ENCODE results near the gene SRXN1. TPM values are rescaled to one million over a fixed set of nuclear protein-coding genes. Genes with fewer than 3 reads are reported as not detected.

SRXN1 gene
- total RNA-seq, 5 donors from 2014 or later (not counting 1 experiment from before 2014, with no cell fraction given): 1.5 to 10.1 (median 7.3) TPM

DNA sequence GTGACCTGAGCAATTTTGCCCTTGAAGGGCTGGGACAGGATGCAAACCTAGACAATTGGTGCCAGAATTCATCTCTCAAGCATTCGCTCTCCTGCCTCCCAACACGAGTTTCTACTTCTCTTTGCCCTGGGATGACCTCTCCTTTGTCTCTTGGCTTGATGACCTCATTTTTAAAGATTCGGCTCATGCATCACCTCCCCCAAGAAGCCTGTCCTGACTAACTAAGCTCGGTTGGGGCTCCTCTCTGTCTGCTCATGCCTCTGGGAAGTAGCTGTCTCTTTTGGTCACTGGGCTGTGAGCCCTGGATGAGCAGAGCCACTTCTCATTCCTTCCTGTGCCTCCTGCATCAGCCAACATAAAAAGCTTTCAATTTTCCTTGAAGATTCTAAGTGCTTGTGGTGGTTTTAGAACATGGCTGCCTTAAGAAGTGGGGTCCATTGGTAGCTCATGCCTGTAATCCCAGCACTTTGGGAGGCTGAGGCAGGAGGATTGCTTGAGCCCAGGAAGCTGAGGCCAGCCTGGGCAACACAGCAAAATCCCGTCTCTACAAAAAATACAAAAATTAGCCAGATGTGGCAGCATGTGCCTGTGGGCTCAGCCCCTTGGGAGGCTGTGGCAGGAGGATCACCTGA, 31.8 kb downstream of the SRXN1 start:
- Histone ChIP-seq H3K27me3 (replicated peaks in 1 of 2; ENCODE audit: control insufficient read depth in 2 of 2, extremely low read depth in 1 of 2, insufficient read depth in 2 of 2, low read length in 1 of 2) (peaks cover 0 to 32% of the 10 kb centered on the region in 2 experiments), H3K27ac (ENCODE audit: low read length) (no peak overlapping the region), H3K9me3 (no peaks in the 10 kb centered on the region), H3K4me3 (ENCODE audit: control insufficient read depth in 1 of 2, extremely low read depth in 1 of 2, low read length in 1 of 2) (no peak overlapping the region), H3K36me3 (ENCODE audit: control insufficient read depth in 2 of 2, extremely low read depth in 1 of 2, insufficient read depth in 1 of 2, low read length in 1 of 2) (no peaks in the 10 kb centered on the region), H3K4me1 (ENCODE audit: control insufficient read depth in 1 of 2, extremely low read depth in 1 of 2, insufficient read depth in 2 of 2, low read length in 2 of 2) (no peaks in the 10 kb centered on the region)
- ATAC-seq (replicated peaks in 1 of 4) (no peak), DNase-seq (no peak)
- H3K4me1 Mint-ChIP-seq: no peaks in the 10 kb centered on the region
- no peak overlapping the region for H3K4me3 Mint-ChIP-seq
- CTCF ChIA-PET: no interaction called here
- POLR2A ChIA-PET: no interaction called here
- H3K36me3 Mint-ChIP-seq: peaks cover 3% of the 10 kb centered on the region
- 73% methylated on average over 3 of the region's 5 CpGs for WGBS (ENCODE audit: insufficient coverage)
- peaks cover 9 to 20% (median 10%) of the 10 kb centered on the region in 3 donors for H3K9me3 Mint-ChIP-seq
- no peak overlapping the region for H3K27ac Mint-ChIP-seq
- peaks cover 55 to 64% of the 10 kb centered on the region in 2 donors for H3K27me3 Mint-ChIP-seq

DNA sequence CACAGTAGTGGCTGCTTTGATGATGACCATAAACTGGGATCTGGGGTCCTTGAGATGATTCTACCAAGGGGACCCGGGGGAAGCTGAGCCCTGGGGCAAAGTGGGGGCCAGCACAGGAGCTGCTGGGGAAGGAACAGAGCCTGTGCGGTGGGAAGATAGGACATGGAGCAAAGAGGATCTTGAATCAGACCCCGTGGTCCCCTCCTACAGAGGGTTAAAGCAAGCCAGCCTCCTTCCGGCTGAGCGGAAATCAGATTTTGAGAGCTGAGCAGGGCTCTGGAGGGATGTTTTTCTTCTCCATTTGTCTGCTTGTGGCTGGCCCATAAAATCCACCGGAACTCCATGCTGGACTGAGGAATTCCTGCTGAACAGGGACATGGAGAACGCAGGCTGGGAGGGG, 32.8 kb downstream of the SRXN1 start:
- H3K27ac ChIP-seq (ENCODE audit: low read length): no peak overlapping the region
- no peaks in the 10 kb centered on the region for H3K36me3 ChIP-seq (ENCODE audit: control insufficient read depth in 2 of 2, extremely low read depth in 1 of 2, insufficient read depth in 1 of 2, low read length in 1 of 2)
- H3K9me3 ChIP-seq: no peaks in the 10 kb centered on the region
- Mint-ChIP-seq H3K27ac (no peak overlapping the region), H3K9me3 (peaks cover 9 to 18% (median 10%) of the 10 kb centered on the region in 3 donors), H3K4me1 (no peaks in the 10 kb centered on the region), H3K36me3 (peaks cover 3% of the 10 kb centered on the region), H3K4me3 (no peak overlapping the region), H3K27me3 (peaks cover 59 to 67% of the 10 kb centered on the region in 2 donors)
- ATAC-seq (replicated peaks in 1 of 4) (no peak), DNase-seq (no peak)
- no peaks in the 10 kb centered on the region for H3K4me1 ChIP-seq (ENCODE audit: control insufficient read depth in 1 of 2, extremely low read depth in 1 of 2, insufficient read depth in 2 of 2, low read length in 2 of 2)
- POLR2A ChIA-PET: no interaction called here
- WGBS (ENCODE audit: insufficient coverage): 39% methylated on average over 5 of the region's 7 CpGs
- CTCF ChIA-PET: no interaction called here
- no peak overlapping the region for H3K4me3 ChIP-seq (ENCODE audit: control insufficient read depth in 1 of 2, extremely low read depth in 1 of 2, low read length in 1 of 2)
- peaks cover 0 to 35% of the 10 kb centered on the region in 2 experiments for H3K27me3 ChIP-seq (replicated peaks in 1 of 2; ENCODE audit: control insufficient read depth in 2 of 2, extremely low read depth in 1 of 2, insufficient read depth in 2 of 2, low read length in 1 of 2)

DNA sequence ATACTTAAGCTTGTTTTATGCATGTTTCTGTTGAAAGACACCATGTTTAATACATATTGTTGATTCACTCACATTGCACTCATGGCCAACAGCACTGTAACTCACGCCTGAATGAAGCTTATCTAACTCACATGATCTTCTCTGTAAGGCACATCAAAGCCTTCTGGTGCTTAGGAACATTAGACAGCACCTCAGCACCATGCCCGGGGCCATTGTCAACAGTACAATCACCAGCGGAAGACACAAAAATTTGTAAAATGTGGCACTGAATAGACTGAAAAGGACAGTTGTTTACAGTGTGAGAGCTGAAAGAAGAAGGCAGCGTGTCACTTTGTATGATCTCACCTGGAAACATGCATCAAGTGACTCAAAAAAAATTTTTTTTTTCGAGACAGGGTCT, 34.0 kb downstream of the SRXN1 start:
- Mint-ChIP-seq H3K27ac (no peak overlapping the region), H3K36me3 (peaks cover 3% of the 10 kb centered on the region), H3K27me3 (peaks cover 64 to 74% of the 10 kb centered on the region in 2 donors), H3K4me1 (no peaks in the 10 kb centered on the region), H3K9me3 (peaks cover 7 to 13% (median 10%) of the 10 kb centered on the region in 3 donors), H3K4me3 (no peak overlapping the region)
- 74% methylated on average over 5 of the region's 5 CpGs for WGBS (ENCODE audit: insufficient coverage)
- H3K4me3 ChIP-seq (ENCODE audit: control insufficient read depth in 1 of 2, extremely low read depth in 1 of 2, low read length in 1 of 2): no peak overlapping the region
- ATAC-seq (replicated peaks in 1 of 4) (no peak), DNase-seq (no peak)
- no peaks in the 10 kb centered on the region for H3K9me3 ChIP-seq
- ChIA-PET POLR2A (no interaction called here), CTCF (no interaction called here)
- H3K36me3 ChIP-seq (ENCODE audit: control insufficient read depth in 2 of 2, extremely low read depth in 1 of 2, insufficient read depth in 1 of 2, low read length in 1 of 2): no peaks in the 10 kb centered on the region
- H3K27ac ChIP-seq (ENCODE audit: low read length): no peak overlapping the region
- H3K27me3 ChIP-seq (replicated peaks in 1 of 2; ENCODE audit: control insufficient read depth in 2 of 2, extremely low read depth in 1 of 2, insufficient read depth in 2 of 2, low read length in 1 of 2): peaks cover 0 to 40% of the 10 kb centered on the region in 2 experiments
- no peaks in the 10 kb centered on the region for H3K4me1 ChIP-seq (ENCODE audit: control insufficient read depth in 1 of 2, extremely low read depth in 1 of 2, insufficient read depth in 2 of 2, low read length in 2 of 2)

DNA sequence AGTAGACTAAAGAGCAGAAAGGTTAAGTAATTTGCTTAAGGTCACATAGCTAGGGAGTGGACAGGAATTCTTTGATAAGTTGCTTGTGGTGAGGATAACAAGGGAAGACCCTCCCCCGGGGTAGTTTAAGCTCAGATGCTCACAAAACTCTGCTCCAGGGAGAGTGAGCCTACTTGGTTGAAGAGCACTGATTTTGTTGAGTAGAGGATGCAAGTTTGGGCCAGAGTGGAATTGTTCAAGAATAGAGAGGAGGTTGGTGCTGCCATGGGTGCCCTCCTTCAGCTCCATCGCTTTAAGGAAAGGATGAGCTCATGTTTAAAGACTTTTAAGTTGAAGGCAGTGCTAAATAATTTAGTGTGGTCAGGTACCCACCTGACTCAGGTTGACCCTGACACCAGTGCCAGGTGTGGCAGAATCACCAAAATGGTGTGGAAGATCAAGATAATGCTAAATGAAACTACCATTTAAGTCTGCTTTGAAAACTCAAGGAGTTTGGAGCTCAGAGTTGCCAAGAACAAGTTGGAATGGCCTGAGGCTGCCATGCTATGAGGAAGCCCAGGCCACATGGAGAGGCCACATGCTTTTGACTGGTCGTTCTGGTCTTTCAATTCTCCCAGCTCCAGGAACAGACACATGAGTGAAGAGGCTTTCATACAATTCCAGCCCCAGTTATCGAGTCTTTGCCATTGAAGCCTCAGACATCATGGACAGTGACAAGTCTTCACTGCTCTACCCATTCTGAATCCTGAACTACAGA, 34.9 kb downstream of the SRXN1 start:
- 58% methylated on average over 4 of the region's 4 CpGs for WGBS (ENCODE audit: insufficient coverage)
- H3K27me3 Mint-ChIP-seq: peaks cover 68 to 77% of the 10 kb centered on the region in 2 donors
- CTCF ChIA-PET: no interaction called here

DNA sequence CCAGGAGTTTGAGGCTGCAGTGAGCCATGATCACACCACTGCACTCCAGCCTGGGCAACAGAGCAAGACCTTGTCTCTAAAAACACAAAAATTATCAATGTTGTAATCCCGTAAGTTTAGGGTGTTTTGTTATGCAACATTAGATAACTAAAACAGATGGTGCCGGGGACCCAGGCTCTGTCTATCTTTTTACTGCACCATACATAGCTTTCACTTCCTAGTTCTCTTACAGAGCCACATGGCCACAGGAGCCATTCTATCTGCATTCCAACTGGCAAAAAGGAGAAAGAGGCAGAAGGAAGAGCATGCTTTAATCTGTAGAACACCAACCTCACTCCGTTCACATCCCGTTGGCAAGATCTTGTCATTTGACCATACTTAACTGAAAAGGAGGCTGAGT, 37.5 kb downstream of the SRXN1 start:
- peaks cover 12 to 14% (median 12%) of the 10 kb centered on the region in 3 donors for H3K4me1 Mint-ChIP-seq
- H3K27ac Mint-ChIP-seq: no peak overlapping the region
- Histone ChIP-seq H3K36me3 (ENCODE audit: control insufficient read depth in 2 of 2, extremely low read depth in 1 of 2, insufficient read depth in 1 of 2, low read length in 1 of 2) (no peaks in the 10 kb centered on the region), H3K27ac (ENCODE audit: low read length) (no peak overlapping the region), H3K4me3 (ENCODE audit: control insufficient read depth in 1 of 2, extremely low read depth in 1 of 2, low read length in 1 of 2) (no peak overlapping the region), H3K27me3 (replicated peaks in 1 of 2; ENCODE audit: control insufficient read depth in 2 of 2, extremely low read depth in 1 of 2, insufficient read depth in 2 of 2, low read length in 1 of 2) (peaks cover 0 to 43% of the 10 kb centered on the region in 2 experiments), H3K4me1 (ENCODE audit: control insufficient read depth in 1 of 2, extremely low read depth in 1 of 2, insufficient read depth in 2 of 2, low read length in 2 of 2) (peaks cover 0 to 5% of the 10 kb centered on the region in 2 experiments), H3K9me3 (no peaks in the 10 kb centered on the region)
- POLR2A ChIA-PET: no interaction called here
- H3K9me3 Mint-ChIP-seq: peaks cover 7 to 13% (median 10%) of the 10 kb centered on the region in 3 donors
- H3K36me3 Mint-ChIP-seq: peaks cover 3% of the 10 kb centered on the region
- no peak overlapping the region for H3K4me3 Mint-ChIP-seq
- ATAC-seq (replicated peaks in 1 of 4) (no peak), DNase-seq (no peak)
- CTCF ChIA-PET: no interaction called here
- H3K27me3 Mint-ChIP-seq: peaks cover 69 to 77% of the 10 kb centered on the region in 2 donors
- WGBS (ENCODE audit: insufficient coverage): no CpG with 5 or more reads among the region's 4 CpGs

More for the DNA sequence above, 34.9 kb downstream of the SRXN1 start:
- Histone ChIP-seq H3K27me3 (replicated peaks in 1 of 2; ENCODE audit: control insufficient read depth in 2 of 2, extremely low read depth in 1 of 2, insufficient read depth in 2 of 2, low read length in 1 of 2) (peaks cover 0 to 40% of the 10 kb centered on the region in 2 experiments), H3K9me3 (no peaks in the 10 kb centered on the region), H3K4me1 (ENCODE audit: control insufficient read depth in 1 of 2, extremely low read depth in 1 of 2, insufficient read depth in 2 of 2, low read length in 2 of 2) (no peaks in the 10 kb centered on the region), H3K4me3 (ENCODE audit: control insufficient read depth in 1 of 2, extremely low read depth in 1 of 2, low read length in 1 of 2) (no peak overlapping the region), H3K36me3 (ENCODE audit: control insufficient read depth in 2 of 2, extremely low read depth in 1 of 2, insufficient read depth in 1 of 2, low read length in 1 of 2) (no peaks in the 10 kb centered on the region), H3K27ac (ENCODE audit: low read length) (no peak overlapping the region)
- POLR2A ChIA-PET: no interaction called here
- H3K9me3 Mint-ChIP-seq: peaks cover 7 to 13% (median 10%) of the 10 kb centered on the region in 3 donors
- H3K27ac Mint-ChIP-seq: no peak overlapping the region
- H3K36me3 Mint-ChIP-seq: peaks cover 3% of the 10 kb centered on the region
- DNase-seq: no peak
- H3K4me3 Mint-ChIP-seq: no peak overlapping the region
- ATAC-seq (replicated peaks in 1 of 4): no peak
- H3K4me1 Mint-ChIP-seq: no peaks in the 10 kb centered on the region

DNA sequence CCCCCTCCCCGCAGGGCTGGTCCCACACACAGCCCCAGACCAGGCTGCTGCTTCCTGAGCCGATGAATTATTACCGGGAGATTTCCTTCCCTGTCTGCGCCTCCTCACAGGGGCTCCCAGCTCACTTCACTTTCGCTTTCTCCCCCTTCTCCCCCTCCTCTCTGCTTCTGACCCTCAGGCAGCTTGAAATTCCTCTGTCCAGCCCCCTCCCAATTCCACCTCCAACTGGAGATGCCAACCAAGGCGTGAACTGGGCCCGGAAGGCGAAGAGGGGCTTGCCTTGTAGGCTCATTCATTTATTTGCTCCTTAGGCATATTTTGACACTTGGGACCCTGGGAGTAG, 41.2 kb downstream of the SRXN1 start:
- H3K4me1 Mint-ChIP-seq: peaks cover 12 to 14% (median 13%) of the 10 kb centered on the region in 3 donors
- Histone ChIP-seq H3K4me1 (ENCODE audit: control insufficient read depth in 1 of 2, extremely low read depth in 1 of 2, insufficient read depth in 2 of 2, low read length in 2 of 2) (peaks cover 0 to 12% of the 10 kb centered on the region in 2 experiments), H3K27me3 (replicated peaks in 1 of 2; ENCODE audit: control insufficient read depth in 2 of 2, extremely low read depth in 1 of 2, insufficient read depth in 2 of 2, low read length in 1 of 2) (peaks cover 0 to 65% of the 10 kb centered on the region in 2 experiments), H3K27ac (ENCODE audit: low read length) (no peak overlapping the region), H3K36me3 (ENCODE audit: control insufficient read depth in 2 of 2, extremely low read depth in 1 of 2, insufficient read depth in 1 of 2, low read length in 1 of 2) (no peaks in the 10 kb centered on the region), H3K9me3 (no peaks in the 10 kb centered on the region), H3K4me3 (ENCODE audit: control insufficient read depth in 1 of 2, extremely low read depth in 1 of 2, low read length in 1 of 2) (no peak overlapping the region)
- no peaks in the 10 kb centered on the region for H3K9me3 Mint-ChIP-seq
- peak overlapping the region in 1 of 3 donors; percentile 59 for H3K4me3 Mint-ChIP-seq
- no peaks in the 10 kb centered on the region for H3K36me3 Mint-ChIP-seq
- ChIA-PET CTCF (no interaction called here), POLR2A (no interaction called here)
- H3K27me3 Mint-ChIP-seq: peaks cover 55 to 74% of the 10 kb centered on the region in 2 donors
- DNase-seq: no peak
- ATAC-seq (replicated peaks in 1 of 4): no peak
- WGBS (ENCODE audit: insufficient coverage): 18% methylated on average over 7 of the region's 8 CpGs
- H3K27ac Mint-ChIP-seq: no peak overlapping the region

Data from T-cell (primary cell).